Left ventricle myocardium inferior (tissue), 1 donor: ENCODE measurements around the gene CAPS. TPM values are rescaled to one million over a fixed set of nuclear protein-coding genes. Genes with fewer than 3 reads are reported as not detected.

ENCODE experiments used
- DNase-seq: peaks from one replicate; pipeline ENCODE4 v3.0.0-alpha.2; 2020
- H3K27ac ChIP-seq: fragments of 200-600 bp; replicated peaks from 2 replicates; pipeline ENCODE4 v1.8.0; 2021
- H3K27me3 ChIP-seq: fragments of 200-600 bp; 2 replicates; pipeline ENCODE4 v1.8.0; 2021; ENCODE audit warnings: low read depth
- H3K36me3 ChIP-seq: fragments of 200-600 bp; 2 replicates; pipeline ENCODE4 v1.8.0; 2021
- H3K4me1 ChIP-seq: fragments of 200-600 bp; 2 replicates; pipeline ENCODE4 v1.8.0; 2021
- H3K4me3 ChIP-seq: fragments of 200-600 bp; 2 replicates; pipeline ENCODE4 v1.8.0; 2021; ENCODE audit warnings: mild to moderate bottlenecking, moderate library complexity
- H3K9me3 ChIP-seq: fragments of 200-600 bp; replicated peaks from 2 replicates; pipeline ENCODE4 v1.8.0; 2021
- intact Hi-C: fragments of 100-400 bp; cut with micrococcal nuclease; formaldehyde crosslinking; loops from one replicate; pipeline ENCODE4 v1.11.0; 2022
- total RNA-seq: library from RNA; stranded (reverse); fragmentation: NEBNext Ultra II Directional; extraction: Animal tissue kit (Norgen Biotek cat#: 25700); gene quantifications from one replicate; pipeline ENCODE4 v1.2.1, GENCODE V29; 2021
- TF ChIP-seq, protein P1 (sequence below): fragments of 200-600 bp; IDR thresholded peaks from 2 replicates; pipeline ENCODE4 v1.8.0; 2021; ENCODE audit warnings: antibody characterized with exemption, mild to moderate bottlenecking, borderline replicate concordance
- donor health status: DM: no; HTN: yes; CAD: no; lungs with severe emphysema.

The CAPS gene
- total RNA-seq, 1 donor from 2014 or later, result 6.1 TPM

DNA sequence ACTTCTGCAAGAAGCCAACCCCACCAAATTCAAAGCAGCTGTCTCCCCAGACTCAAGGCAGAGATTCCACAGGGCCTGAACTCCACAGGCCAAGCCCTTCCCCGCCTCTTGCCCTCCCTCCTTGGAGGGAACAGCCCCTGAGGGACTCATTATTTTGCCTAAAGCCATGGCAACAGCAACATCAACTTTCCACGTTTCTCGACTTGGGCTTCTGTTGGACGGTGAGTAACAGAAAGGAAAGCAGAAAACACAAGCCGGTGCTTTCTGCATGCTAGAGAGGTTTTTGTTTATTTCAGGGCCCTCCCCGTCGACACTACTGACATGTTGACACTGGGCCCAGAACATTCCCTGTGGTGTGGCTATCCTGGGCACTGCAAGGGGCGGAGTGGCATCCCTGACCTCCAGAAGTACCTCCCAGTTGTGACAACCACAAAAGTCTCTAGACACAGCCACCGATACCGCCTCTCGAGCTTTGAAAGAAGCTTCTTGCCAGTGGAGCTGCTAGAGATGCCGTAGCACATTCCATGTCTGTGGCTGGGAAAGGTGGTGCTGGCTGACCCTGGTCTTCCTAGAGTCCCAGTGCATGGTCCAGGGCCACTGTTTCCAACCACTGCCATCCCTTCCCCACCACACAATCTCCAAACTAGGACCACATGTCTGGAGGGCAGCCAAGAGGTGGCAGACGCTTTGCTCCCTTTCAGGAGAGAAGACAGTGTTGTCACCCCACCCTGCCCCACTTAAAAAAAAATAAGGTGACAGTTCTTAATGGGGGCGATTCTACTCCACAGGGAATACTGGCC lies 12.8 kb downstream of the CAPS start:
- intact Hi-C loops, result no loop called here
- Histone ChIP-seq H3K4me3 (peak overlapping the region; percentile 11), H3K27ac (peak overlapping the region; percentile 80), H3K9me3 (no peaks in the 10 kb centered on the region), H3K27me3 (no peaks in the 10 kb centered on the region), H3K36me3 (peaks cover 94% of the 10 kb centered on the region), H3K4me1 (peaks cover 26% of the 10 kb centered on the region)
- TF ChIP-seq, protein P1, sequence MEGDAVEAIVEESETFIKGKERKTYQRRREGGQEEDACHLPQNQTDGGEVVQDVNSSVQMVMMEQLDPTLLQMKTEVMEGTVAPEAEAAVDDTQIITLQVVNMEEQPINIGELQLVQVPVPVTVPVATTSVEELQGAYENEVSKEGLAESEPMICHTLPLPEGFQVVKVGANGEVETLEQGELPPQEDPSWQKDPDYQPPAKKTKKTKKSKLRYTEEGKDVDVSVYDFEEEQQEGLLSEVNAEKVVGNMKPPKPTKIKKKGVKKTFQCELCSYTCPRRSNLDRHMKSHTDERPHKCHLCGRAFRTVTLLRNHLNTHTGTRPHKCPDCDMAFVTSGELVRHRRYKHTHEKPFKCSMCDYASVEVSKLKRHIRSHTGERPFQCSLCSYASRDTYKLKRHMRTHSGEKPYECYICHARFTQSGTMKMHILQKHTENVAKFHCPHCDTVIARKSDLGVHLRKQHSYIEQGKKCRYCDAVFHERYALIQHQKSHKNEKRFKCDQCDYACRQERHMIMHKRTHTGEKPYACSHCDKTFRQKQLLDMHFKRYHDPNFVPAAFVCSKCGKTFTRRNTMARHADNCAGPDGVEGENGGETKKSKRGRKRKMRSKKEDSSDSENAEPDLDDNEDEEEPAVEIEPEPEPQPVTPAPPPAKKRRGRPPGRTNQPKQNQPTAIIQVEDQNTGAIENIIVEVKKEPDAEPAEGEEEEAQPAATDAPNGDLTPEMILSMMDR, result peak; percentile 18
- DNase-seq, result peak; percentile 58

DNA sequence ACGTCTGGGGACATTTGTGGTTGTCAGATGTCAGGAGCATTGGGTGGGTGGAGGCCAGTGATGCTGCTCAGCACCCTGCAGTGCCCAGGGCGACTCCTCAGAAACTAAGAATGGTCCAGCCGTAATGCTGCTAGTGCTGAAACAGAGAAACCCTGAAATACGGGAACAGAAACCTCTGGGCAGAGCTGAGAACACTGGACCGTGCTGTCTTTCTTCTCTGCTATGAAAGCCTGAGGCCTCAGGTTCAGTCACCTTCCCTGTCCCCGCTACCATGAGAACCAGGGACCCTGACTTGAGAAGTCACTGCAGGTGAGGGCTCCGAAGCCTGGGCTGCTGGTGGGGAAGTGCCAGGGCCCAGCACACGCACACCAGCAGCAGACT lies 13.4 kb downstream of the CAPS start:
- Histone ChIP-seq H3K27me3 (no peaks in the 10 kb centered on the region), H3K9me3 (no peaks in the 10 kb centered on the region), H3K36me3 (peaks cover 94% of the 10 kb centered on the region), H3K27ac (peak overlapping the region; percentile 80), H3K4me3 (no peak overlapping the region), H3K4me1 (peaks cover 26% of the 10 kb centered on the region)
- intact Hi-C loops, result no loop called here
- no peak for DNase-seq
- TF ChIP-seq, protein P1, result no peak

DNA sequence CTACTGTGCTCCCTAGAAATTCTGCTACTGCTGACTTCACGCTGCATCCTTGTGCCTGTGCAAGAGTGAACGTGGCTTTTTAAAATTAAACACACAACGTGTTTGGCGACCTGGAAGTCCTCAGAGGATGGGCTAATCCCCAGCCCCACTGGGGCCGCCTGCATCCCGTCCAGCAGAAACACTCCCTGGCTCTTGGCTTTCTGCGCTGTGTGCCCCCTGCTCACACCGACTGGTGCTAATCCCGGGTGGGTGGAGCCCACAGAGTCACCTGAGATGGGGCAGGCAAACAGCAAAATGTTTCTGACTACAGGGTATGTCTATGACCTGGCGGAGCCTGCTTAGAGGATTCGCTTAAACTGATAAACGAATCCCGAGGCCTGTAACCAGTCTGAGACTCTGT lies 15.1 kb downstream of the CAPS start:
- peaks cover 40% of the 10 kb centered on the region for H3K4me1 ChIP-seq
- peaks cover 90% of the 10 kb centered on the region for H3K36me3 ChIP-seq
- no peak overlapping the region for H3K27ac ChIP-seq
- no peaks in the 10 kb centered on the region for H3K27me3 ChIP-seq
- no peak overlapping the region for H3K4me3 ChIP-seq
- no peaks in the 10 kb centered on the region for H3K9me3 ChIP-seq
- intact Hi-C loops, result no loop called here
- no peak for DNase-seq
- TF ChIP-seq, protein P1, result no peak

DNA sequence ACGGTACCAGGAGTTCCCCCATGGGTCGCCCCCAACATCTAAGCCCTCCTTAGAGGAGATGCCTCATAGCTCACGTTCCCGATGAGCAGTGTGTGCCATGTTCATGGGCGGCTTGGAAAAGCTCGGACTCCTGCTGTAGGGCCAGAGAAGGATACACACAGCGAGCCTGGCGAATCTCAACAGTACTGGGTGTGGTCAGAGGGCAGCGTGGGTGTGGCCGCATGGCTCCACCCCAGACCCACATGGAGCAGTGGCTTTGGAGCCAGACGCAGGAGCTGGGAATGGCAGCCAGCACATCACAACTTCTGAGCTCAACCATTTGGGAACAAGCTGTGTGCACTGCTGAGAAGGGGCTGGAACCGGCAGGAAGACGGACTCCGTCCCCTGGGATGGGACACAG lies 15.6 kb downstream of the CAPS start:
- H3K36me3 ChIP-seq, result peaks cover 86% of the 10 kb centered on the region
- H3K4me3 ChIP-seq, result no peak overlapping the region
- intact Hi-C loops, result no loop called here
- H3K9me3 ChIP-seq, result no peaks in the 10 kb centered on the region
- TF ChIP-seq, protein P1, result no peak
- DNase-seq, result no peak
- no peak overlapping the region for H3K27ac ChIP-seq
- peaks cover 44% of the 10 kb centered on the region for H3K4me1 ChIP-seq
- no peaks in the 10 kb centered on the region for H3K27me3 ChIP-seq

DNA sequence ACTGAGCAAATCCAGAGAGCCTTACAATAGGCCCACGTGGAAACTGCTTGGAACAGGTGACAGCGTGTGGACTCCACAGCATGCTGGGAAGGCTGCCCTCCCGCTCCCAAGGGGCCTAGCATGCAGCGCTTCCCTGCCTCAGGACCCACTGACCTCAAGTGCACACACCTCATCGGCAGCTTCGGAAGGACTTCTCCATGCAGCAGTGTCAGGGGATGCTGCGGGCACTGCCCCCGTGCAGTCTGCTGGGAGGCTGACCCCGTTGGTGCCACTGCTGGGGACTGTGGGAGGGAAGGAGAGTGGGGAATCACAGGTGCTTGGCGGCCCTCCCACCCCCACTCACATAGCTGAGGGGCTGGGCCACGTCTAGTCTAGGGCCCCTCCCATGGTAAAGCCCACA lies 17.2 kb downstream of the CAPS start:
- intact Hi-C loops, result no loop called here
- no peak for DNase-seq
- TF ChIP-seq, protein P1, result no peak
- H3K4me3 ChIP-seq, result no peak overlapping the region
- H3K27ac ChIP-seq, result no peak overlapping the region
- H3K4me1 ChIP-seq, result peaks cover 55% of the 10 kb centered on the region
- H3K9me3 ChIP-seq, result no peaks in the 10 kb centered on the region
- H3K27me3 ChIP-seq, result no peaks in the 10 kb centered on the region
- H3K36me3 ChIP-seq, result peaks cover 75% of the 10 kb centered on the region
